RPMI8226 (cell line): ENCODE data around the gene EPB41.
A peak's percentile ranks its signal among the peaks of the same experiment; 100 is the strongest.
"Not testable (repeated sequence)": the region's sequence is repeated elsewhere in the genome, so short reads cannot be mapped to it uniquely, and the experiment has no call there.

Experiments
- DNase-seq: peaks from one replicate; pipeline ENCODE4 v3.0.0-alpha.2; 2015

EPB41 gene

DNA sequence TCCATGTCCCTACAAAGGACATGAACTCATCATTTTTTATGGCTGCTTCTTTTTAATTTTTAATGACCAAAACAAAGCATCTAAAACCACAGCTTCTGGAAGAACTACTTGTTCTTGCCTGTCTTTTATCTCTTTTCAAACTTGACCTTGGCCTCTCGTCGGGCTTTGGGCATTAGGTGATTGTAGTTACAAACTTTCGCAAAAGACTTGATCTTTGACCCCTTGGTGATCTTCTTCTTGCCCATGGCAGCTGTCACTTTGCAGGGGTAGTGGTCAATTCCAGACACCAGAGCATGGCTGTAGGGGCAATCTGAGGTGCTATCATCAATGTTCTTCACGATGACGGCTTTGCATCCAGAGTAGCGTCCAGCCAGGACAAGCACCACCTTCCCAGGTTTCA, 67.8 kb downstream of the EPB41 start:
- no peak for DNase-seq

DNA sequence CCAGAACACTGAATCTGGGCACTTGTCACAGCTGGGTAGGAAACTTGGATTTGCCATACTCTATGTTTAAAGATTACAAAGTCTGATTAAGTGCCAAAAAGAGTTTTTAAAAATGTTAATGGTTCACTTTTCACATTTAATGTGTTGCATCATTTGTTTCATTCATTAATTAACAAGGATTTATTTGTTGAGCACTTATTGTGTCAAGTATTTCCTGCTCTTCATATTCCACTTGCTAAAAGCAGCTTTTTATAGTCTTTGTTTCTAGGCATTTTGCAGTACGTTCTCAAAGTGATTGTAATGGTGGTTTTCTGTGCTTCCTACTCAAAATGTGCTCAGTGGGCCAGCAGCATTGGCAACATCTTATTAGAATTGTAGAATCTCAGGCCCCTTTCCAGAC, 68.7 kb downstream of the EPB41 start:
- no peak for DNase-seq

DNA sequence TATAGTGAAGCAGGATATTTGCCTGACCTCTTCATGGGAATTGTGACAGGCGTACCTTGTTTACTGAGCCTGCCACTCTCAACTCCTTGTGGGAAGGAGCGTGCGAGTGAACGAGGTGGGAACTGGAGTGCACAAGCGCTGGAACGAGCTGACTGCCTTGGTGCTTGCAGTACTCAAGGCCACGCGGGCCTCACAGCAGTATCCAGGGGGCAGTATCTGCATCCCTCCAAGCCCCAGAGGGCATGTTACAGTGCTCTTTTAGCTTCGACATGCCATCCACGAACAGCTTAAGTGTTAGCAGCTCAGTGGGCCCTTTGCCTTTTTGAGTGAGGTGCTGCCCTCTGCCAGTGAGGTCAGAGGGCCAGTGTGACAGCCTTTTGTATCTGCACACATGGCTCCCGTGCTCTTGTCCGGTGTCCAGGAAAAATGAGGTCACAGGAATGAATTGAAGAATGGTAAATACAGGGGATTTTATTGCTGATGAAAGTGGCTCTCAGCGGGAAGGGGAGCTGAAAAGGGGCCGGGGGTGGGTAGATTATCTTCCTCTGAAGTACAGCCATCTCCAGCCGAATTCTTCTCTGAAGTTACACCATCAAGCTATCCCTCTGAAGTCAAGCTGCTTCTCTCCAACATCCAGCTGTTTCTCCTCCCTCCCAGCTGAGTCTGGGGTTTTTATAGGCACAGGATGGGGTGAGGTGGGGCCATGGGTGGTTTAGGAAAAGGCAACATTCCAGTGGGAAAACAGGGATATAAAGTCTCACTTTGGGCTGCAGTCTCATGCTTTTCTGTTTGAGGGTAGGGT, 69.3 kb downstream of the EPB41 start:
- DNase-seq = no peak

GRCh38 chr1:28984311-28984684, 69.9 kb downstream of the EPB41 start:
- DNase-seq = no peak

GRCh38 chr1:28985427-28985826, 71.1 kb downstream of the EPB41 start:
- no peak for DNase-seq

DNA sequence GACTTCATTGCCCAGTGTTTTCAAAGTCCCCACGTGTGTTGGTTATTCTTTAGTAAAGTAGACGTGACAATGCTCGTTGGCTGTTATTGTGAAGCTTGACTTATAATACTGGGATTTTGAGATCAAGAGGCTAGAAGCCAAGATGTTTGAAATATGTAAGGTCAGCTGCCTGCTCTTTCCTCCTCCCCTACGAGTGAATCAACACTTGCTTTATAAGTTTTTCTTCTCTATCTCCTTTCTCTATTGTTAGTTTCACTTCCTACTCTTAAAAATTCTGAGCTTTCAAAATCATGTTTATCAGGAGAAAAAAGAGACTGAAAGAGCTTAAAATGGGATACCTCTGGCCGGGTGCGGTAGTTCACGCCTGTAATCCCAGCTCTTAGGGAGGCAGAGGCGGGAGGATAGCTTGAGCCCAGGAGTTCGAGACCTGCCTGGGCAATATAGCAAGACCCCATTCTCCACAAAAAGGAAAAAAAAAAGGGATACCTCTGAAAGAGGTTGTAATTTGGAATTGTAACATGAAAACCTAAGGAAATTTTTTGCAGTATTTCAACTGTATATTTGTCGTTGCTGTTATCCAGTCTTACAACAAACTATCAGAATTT, 72.0 kb downstream of the EPB41 start:
- peak; percentile 69 for DNase-seq

DNA sequence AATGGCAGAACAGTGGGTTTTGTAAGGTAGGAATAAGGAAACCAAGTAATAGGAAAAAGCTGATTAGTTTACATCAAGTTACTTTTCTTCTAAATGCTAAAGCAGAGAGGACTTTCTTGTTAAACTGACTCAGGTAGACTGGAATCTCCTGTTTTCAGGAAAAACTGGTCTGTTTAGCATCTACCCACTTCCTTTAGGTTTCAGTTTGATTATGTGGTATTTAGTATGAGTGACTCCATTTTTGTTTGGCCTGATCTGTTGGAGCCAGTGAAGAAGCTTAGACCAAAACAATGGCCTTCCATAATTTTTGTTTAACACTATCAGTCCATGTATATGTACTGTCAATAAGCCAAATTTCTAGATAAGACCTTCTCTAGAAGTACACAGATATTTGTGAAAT, 88.4 kb downstream of the EPB41 start:
- no peak for DNase-seq

DNA sequence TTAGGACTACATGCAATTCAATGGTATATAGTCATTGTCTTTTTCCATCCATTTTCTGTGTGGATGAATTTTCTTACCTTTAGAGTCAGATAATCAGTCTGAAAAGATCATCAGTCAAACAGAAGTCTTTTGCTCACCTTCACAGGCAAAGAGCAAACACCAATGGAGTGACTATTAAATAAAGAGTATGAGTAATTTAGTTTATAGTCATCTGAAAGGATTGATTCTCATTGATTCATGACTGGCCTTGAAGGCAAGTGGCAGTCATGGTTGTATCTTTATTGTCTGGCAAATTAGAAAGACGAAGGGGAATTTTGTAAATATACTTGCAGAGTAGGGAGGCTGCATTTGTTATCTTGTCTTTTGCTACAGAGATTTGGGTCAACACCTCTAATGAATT, 89.9 kb downstream of the EPB41 start:
- no peak for DNase-seq

DNA sequence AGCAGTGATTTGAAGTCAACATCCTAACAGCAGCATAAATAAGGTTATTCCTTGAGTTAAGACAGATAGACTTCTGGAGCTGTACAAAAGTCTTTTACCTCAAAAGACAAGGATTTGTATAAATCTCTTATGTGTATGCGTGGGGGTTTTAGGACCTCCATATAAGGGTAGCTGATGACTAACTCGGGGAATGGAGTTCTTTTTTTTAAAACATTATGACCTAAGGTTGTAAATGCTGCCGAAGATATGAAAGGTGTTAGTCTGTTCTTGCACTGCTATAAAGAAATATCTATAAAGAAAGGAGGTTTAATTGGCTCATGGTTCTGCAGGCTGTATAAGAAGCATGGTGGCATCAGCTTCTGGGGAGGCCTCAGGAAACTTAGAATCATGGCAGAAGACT, 90.4 kb downstream of the EPB41 start:
- DNase-seq = no peak

DNA sequence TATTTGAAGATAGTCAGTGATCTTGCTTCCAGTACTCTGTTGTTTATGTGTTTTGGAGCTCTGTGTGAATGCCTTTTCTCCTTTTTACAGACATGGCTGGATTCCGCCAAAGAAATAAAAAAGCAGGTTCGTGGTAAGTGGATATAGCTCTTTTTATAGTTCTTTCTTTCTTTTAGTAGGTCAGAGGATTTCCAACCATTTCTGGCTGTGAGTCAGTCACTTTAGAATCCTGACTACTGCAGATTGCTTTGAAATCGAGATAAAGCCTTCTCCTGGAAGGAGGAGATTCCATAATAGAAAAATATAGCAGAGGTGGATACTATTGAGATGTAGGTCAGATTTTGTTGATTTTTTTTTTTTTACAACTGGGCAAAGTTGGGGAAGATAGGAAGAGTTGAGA, 97.4 kb downstream of the EPB41 start:
- no peak for DNase-seq

DNA sequence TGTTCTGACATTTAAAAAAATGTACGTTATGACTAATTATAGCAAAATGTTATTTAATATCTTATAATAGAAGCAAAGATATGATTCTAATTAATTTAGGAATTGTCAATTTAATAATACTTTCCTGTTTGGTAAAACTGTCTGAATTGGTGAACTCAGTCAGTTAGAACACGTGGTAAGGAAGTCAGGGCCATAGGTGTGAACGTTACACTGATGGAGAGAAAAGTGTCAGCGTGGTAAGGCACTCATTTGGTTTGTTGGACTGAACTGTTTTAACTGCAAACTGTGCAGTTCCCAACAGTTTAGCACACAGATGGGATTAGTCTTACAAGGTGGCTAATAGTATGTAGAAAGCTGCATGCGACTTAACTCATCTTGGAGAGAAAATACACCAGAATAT, 102.9 kb downstream of the EPB41 start:
- DNase-seq = no peak

DNA sequence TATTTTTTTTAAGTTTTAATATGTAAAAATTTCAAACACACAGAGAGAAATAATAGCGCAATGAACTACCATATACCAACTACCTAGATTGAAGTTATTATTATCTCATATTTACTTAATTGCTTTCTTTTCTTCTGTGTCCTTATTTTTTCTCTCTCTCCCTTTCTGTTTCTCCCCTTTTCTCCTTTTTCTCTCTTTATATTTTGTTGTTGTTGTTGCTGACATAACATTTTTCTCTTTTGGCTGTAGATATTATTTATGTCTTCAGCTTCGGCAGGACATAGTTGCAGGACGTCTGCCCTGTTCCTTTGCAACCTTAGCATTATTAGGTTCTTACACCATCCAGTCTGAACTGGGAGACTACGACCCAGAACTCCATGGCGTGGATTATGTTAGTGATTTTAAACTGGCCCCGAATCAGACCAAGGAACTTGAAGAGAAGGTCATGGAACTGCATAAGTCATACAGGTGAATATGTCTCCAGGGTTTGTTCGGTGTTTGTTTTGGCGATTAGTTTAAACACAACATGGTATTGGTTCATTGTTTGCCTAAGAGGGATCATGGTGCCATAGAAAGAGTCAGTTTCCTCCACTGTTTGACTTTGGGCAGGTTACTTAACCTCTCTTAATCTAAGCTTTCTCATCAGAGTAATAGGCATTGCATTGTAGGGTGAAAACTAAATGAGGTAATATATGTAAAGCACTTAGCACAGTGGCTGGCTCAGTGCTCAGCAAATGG, 103.8 kb downstream of the EPB41 start:
- DNase-seq = no peak

- DNase-seq = no peak
Observed at GRCh38 chr1:29022620-29023019, 108.3 kb downstream of the EPB41 start.

DNA sequence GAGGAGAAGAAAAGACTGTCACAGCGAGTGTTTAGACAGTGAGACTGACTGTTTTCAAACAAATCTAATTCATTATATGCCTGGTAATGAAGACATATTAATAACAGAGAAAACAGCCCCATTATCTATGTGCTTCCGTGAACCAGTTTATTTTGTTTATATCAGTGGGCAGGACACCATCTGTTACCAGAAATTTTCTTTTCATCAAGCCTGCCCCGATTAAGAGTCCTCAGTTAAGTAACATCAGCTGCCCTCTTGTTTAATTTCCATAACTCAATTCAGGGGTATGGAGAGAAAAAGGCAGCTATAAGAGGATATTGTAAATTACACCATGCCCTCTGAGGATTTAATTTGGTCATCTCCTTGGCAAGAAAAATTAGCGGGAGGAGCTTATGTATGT, 115.3 kb downstream of the EPB41 start:
- no peak for DNase-seq

DNA sequence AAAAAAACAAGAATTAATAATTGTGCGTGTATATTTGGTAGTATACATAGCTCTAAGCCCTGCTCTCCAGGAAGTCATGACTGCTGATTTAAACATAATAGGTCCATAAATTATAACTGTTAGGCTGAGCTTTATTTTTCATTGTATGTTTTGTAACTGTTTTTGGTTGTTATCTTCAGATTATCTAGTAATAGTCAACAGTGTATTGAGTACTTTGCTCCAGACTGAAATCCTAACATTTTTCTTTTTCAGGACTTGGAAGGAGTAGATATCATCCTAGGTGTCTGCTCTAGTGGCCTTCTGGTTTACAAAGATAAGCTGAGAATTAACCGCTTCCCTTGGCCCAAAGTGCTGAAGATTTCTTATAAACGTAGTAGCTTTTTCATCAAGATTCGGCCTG, 118.5 kb downstream of the EPB41 start:
- DNase-seq = no peak

- peak; percentile 45 for DNase-seq
Observed at GRCh38 chr1:29033829-29034466, 119.6 kb downstream of the EPB41 start.

- no peak for DNase-seq
Observed at GRCh38 chr1:29043274-29043965, 129.1 kb downstream of the EPB41 start.

DNA sequence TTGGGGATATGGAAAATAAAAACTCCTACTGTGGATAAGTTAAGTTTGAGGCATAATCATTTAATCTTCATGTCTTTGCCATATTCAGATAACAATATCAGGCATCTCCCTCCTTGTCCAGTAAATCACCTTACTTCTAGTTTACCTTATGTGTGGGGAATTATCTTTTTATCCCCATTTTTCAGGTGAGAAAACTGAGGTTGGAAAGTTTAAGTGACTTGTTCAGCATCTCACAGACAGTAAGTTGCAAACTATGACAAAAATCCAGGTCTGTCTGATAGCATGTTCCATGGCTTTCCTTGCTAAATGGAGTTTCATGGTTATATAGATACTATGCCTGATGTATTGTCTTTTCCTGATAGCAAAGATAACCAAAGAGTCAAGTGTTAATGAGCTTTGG, 129.6 kb downstream of the EPB41 start:
- DNase-seq = no peak

DNA sequence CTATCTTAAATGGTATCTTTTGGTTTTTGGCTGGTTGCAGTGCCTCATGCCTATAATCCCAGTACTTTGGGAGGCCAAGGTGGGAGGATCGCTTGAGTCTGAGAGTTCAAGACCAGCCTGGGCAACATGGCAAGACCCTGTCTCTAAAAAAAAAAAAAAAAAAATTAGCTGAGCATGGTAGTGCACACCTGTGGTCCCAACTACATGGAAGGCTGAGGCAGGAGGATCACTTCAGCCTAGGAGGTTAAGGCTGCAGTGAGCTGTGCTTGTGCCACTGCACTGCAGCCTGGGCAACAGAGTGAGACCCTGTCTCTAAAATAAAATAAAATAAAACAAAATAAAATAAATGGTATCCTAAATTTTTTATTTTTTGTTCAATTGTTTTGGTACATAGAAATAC, 131.3 kb downstream of the EPB41 start:
- DNase-seq = not testable (repeated sequence)

- DNase-seq = no peak
Observed at GRCh38 chr1:29047142-29047541, 132.8 kb downstream of the EPB41 start.

- DNase-seq = no peak
Observed at GRCh38 chr1:29050166-29050565, 135.8 kb downstream of the EPB41 start.

- no peak for DNase-seq
Observed at GRCh38 chr1:29052100-29052499, 137.7 kb downstream of the EPB41 start.

GRCh38 chr1:29052941-29053340, 138.6 kb downstream of the EPB41 start:
- no peak for DNase-seq
